Breast epithelium (tissue), 4 donors: Measurements from ENCODE around the gene PFAS. TPM values are rescaled to one million over a fixed set of nuclear protein-coding genes. Genes with fewer than 3 reads are reported as not detected.
A peak's percentile ranks its signal among the peaks of the same experiment; 100 is the strongest.

ENCODE experiments used
- DNase-seq, 2 donors: peaks; one replicate each; pipeline ENCODE4 v3.0.0-alpha.2; 2019; ENCODE audit warnings: low spot score in 2 of 2
- H3K27ac ChIP-seq, 2 donors: fragments of 200-600 bp; sonication (generic) in 1 of 2; one replicate each; pipeline ENCODE4 v1.5.1; 2016 to 2019; ENCODE audit warnings: mild to moderate bottlenecking in 1 of 2
- H3K27me3 ChIP-seq, 2 donors: fragments of 200-600 bp; sonication (generic) in 1 of 2; one replicate each; pipeline versions ENCODE4 v1.5.1 to v1.6.0; 2017 to 2019; ENCODE audit warnings: control low read depth in 1 of 2, mild to moderate bottlenecking in 1 of 2
- H3K36me3 ChIP-seq: fragments of 200-600 bp; one replicate; pipeline ENCODE4 v1.5.1; 2019
- H3K4me1 ChIP-seq, 2 donors: fragments of 200-600 bp; sonication (generic); one replicate each; pipeline ENCODE4 v1.5.1; 2016 to 2019; ENCODE audit warnings: control low read depth in 1 of 2
- H3K4me3 ChIP-seq, 3 donors: fragments of 200-600 bp; sonication (generic); 1 replicate in 2 of 3; 2 replicates in 1 of 3; pipeline ENCODE4 v1.5.1; 2016 to 2019; ENCODE audit warnings: mild to moderate bottlenecking in 3 of 3, moderate library complexity in 2 of 3
- H3K9me3 ChIP-seq, 2 donors: fragments of 200-600 bp; sonication (generic) in 1 of 2; one replicate each; pipeline ENCODE4 v1.5.1; 2016 to 2019; ENCODE audit warnings: control low read depth in 1 of 2
- CTCF ChIP-seq, 3 donors: fragments of 450-650 bp; IDR thresholded peaks; one replicate each; pipeline ENCODE4 v1.5.1; 2016 to 2017; ENCODE audit warnings: antibody characterized with exemption in 3 of 3, mild to moderate bottlenecking in 3 of 3, moderate library complexity in 3 of 3
- POLR2A ChIP-seq: fragments of 450-650 bp; IDR thresholded peaks from one replicate; pipeline ENCODE4 v1.6.1; 2016; ENCODE audit warnings: antibody characterized with exemption, mild to moderate bottlenecking, moderate library complexity
- POLR2AphosphoS5 ChIP-seq, 3 donors: sonication (generic); formaldehyde crosslinking; IDR thresholded peaks; one replicate each; pipeline ENCODE4 v1.6.1; 2017; ENCODE audit warnings: antibody characterized with exemption in 3 of 3
- intact Hi-C: fragments of 100-400 bp; cut with DNase I; formaldehyde crosslinking; loops from one replicate; pipeline ENCODE4 v1.15.1; 2023; ENCODE audit warnings: low total_unique reads
- total RNA-seq, 3 donors: library from RNA; depleted of rRNA; stranded (reverse); fragments of >200 nt; gene quantifications; one replicate each; pipeline ENCODE4 v1.1.0, GENCODE V29; 2016

PFAS gene
- 10 to 100 TPM; 10.2 to 23.6 (median 18.7) TPM for total RNA-seq

- intact Hi-C loops, result no loop called here
- no peaks in the 10 kb centered on the region for H3K9me3 ChIP-seq
- H3K36me3 ChIP-seq, result no peaks in the 10 kb centered on the region
- H3K27ac ChIP-seq, result peak within 1 kb of the TSS; percentile 96 to 99
- DNase-seq, result peak; percentile 93 to 96
- peak within 1 kb of the TSS; percentile 66 to 86 (median 76) for H3K4me3 ChIP-seq
- no peaks in the 10 kb centered on the region for H3K27me3 ChIP-seq
- TF ChIP-seq POLR2A (peak; percentile 13), POLR2AphosphoS5 (IDR thresholded peaks at IDR 0.05) (peak; percentile 76 to 87 (median 87)), CTCF (IDR thresholded peaks at IDR 0.05) (no peak)
- H3K4me1 ChIP-seq, result no peaks in the 10 kb centered on the region
Measured at GRCh38 chr17:8248751-8249607, at the start of gene PFAS. Gene PFAS (plus strand): TSS chr17:8249289. CDS start chr17:8253938, 4,649 bp downstream.

- Histone ChIP-seq H3K4me1 (no peaks in the 10 kb centered on the region), H3K4me3 (no peak overlapping the region), H3K36me3 (no peaks in the 10 kb centered on the region), H3K27me3 (no peaks in the 10 kb centered on the region), H3K27ac (no peak overlapping the region), H3K9me3 (no peaks in the 10 kb centered on the region)
- intact Hi-C loops, result no loop called here
- DNase-seq, result no peak
- no peak for TF ChIP-seq CTCF (IDR thresholded peaks at IDR 0.05)
- TF ChIP-seq POLR2AphosphoS5 (IDR thresholded peaks at IDR 0.05), result no peak
- no peak for TF ChIP-seq POLR2A
Measured at GRCh38 chr17:8204761-8205555, 44.1 kb upstream of the PFAS start.

- Histone ChIP-seq H3K4me1 (no peaks in the 10 kb centered on the region), H3K27ac (no peak overlapping the region), H3K27me3 (no peaks in the 10 kb centered on the region), H3K4me3 (no peak overlapping the region), H3K9me3 (no peaks in the 10 kb centered on the region), H3K36me3 (no peaks in the 10 kb centered on the region)
- no peak for DNase-seq
- TF ChIP-seq CTCF (IDR thresholded peaks at IDR 0.05) (no peak), POLR2AphosphoS5 (IDR thresholded peaks at IDR 0.05) (no peak), POLR2A (no peak)
- intact Hi-C loops, result no loop called here
Measured at GRCh38 chr17:8206536-8206935, 42.6 kb upstream of the PFAS start.

GRCh38 chr17:8209907-8210760, 39.0 kb upstream of the PFAS start, which contains the start of gene AURKB:
Gene AURKB (minus strand): TSS chr17:8210575. CDS start chr17:8210224, 351 bp downstream.
- Histone ChIP-seq H3K36me3 (no peaks in the 10 kb centered on the region), H3K9me3 (no peaks in the 10 kb centered on the region), H3K27ac (peak within 1 kb of the TSS; percentile 52 to 87), H3K27me3 (no peaks in the 10 kb centered on the region), H3K4me1 (no peaks in the 10 kb centered on the region), H3K4me3 (peak within 1 kb of the TSS; percentile 48 to 66 (median 63))
- DNase-seq, result peak; percentile 94 to 95
- intact Hi-C loops, result loop anchor here (10.0 kb wide), 1 partner anchor 75 kb away; no protein-coding TSS in a partner anchor
- TF ChIP-seq CTCF (IDR thresholded peaks at IDR 0.05) (no peak), POLR2A (no peak), POLR2AphosphoS5 (IDR thresholded peaks at IDR 0.05) (peak; percentile 65 to 82 (median 67))
